Nephron progenitor cell (in vitro differentiated cells): ENCODE measurements around the gene ARHGEF4.

ENCODE experiments used
- DNase-seq: peaks from one replicate; pipeline ENCODE4 v3.0.0; 2021
- H3K27ac Mint-ChIP-seq: 2 replicates; pipeline ENCODE4 v1.8.0; 2021; ENCODE audit warnings: mild to moderate bottlenecking, moderate library complexity, mixed read lengths
- H3K27me3 Mint-ChIP-seq: 2 replicates; pipeline ENCODE4 v1.8.0; 2021; ENCODE audit warnings: mild to moderate bottlenecking, low read depth, mixed read lengths; ENCODE audit not compliant: poor library complexity
- H3K36me3 Mint-ChIP-seq: 2 replicates; pipeline ENCODE4 v1.8.0; 2021; ENCODE audit warnings: low read depth, mixed read lengths
- H3K4me1 Mint-ChIP-seq: 2 replicates; pipeline ENCODE4 v1.8.0; 2021; ENCODE audit warnings: mixed read lengths
- H3K4me3 Mint-ChIP-seq: 2 replicates; pipeline ENCODE4 v1.8.0; 2021; ENCODE audit warnings: mild to moderate bottlenecking, moderate library complexity, mixed read lengths
- H3K9me3 Mint-ChIP-seq: 2 replicates; pipeline ENCODE4 v1.8.0; 2021; ENCODE audit warnings: mild to moderate bottlenecking, moderate library complexity, mixed read lengths
- CTCF ChIP-seq: fragments of 200-600 bp; sonication (generic); IDR thresholded peaks from 2 replicates; pipeline ENCODE4 v1.5.0; 2021; ENCODE audit warnings: antibody characterized with exemption

ARHGEF4 gene

GRCh38 chr2:130836501-130837174 is at the start of gene ARHGEF4:
Gene ARHGEF4, plus strand, starts transcription at chr2:130836914. Its CDS starts 40 bp downstream, at chr2:130836954.
- peak within 1 kb of the TSS; percentile 66 for H3K4me3 Mint-ChIP-seq
- no peak for TF ChIP-seq CTCF
- peaks cover 71% of the 10 kb centered on the region for H3K27me3 Mint-ChIP-seq
- DNase-seq: peak; percentile 85
- peaks cover 33% of the 10 kb centered on the region for H3K4me1 Mint-ChIP-seq
- H3K27ac Mint-ChIP-seq: no peak within 1 kb of the TSS
- H3K9me3 Mint-ChIP-seq: no peaks in the 10 kb centered on the region
- no peaks in the 10 kb centered on the region for H3K36me3 Mint-ChIP-seq

GRCh38 chr2:130787841-130788240 is 48.9 kb upstream of the ARHGEF4 start:
- TF ChIP-seq CTCF: no peak
- Mint-ChIP-seq H3K9me3 (peaks cover 4% of the 10 kb centered on the region), H3K27ac (no peak overlapping the region), H3K4me3 (no peak overlapping the region), H3K27me3 (peaks cover 12% of the 10 kb centered on the region), H3K36me3 (no peaks in the 10 kb centered on the region), H3K4me1 (peaks cover 3% of the 10 kb centered on the region)
- DNase-seq: no peak

GRCh38 chr2:130790312-130790711 is 46.4 kb upstream of the ARHGEF4 start:
- H3K4me1 Mint-ChIP-seq: peaks cover 12% of the 10 kb centered on the region
- no peak overlapping the region for H3K4me3 Mint-ChIP-seq
- H3K36me3 Mint-ChIP-seq: no peaks in the 10 kb centered on the region
- peak overlapping the region; percentile 29 for H3K27ac Mint-ChIP-seq
- no peak for TF ChIP-seq CTCF
- no peak for DNase-seq
- peaks cover 14% of the 10 kb centered on the region for H3K27me3 Mint-ChIP-seq
- H3K9me3 Mint-ChIP-seq: no peaks in the 10 kb centered on the region

GRCh38 chr2:130790804-130791616 is 45.7 kb upstream of the ARHGEF4 start:
- Mint-ChIP-seq H3K36me3 (no peaks in the 10 kb centered on the region), H3K27ac (no peak overlapping the region), H3K9me3 (no peaks in the 10 kb centered on the region), H3K27me3 (peaks cover 14% of the 10 kb centered on the region), H3K4me3 (no peak overlapping the region), H3K4me1 (peaks cover 17% of the 10 kb centered on the region)
- no peak for TF ChIP-seq CTCF
- DNase-seq: no peak

- no peak for DNase-seq
- peaks cover 14% of the 10 kb centered on the region for H3K27me3 Mint-ChIP-seq
- H3K27ac Mint-ChIP-seq: no peak overlapping the region
- H3K4me3 Mint-ChIP-seq: no peak overlapping the region
- no peaks in the 10 kb centered on the region for H3K36me3 Mint-ChIP-seq
- TF ChIP-seq CTCF: no peak
- peaks cover 19% of the 10 kb centered on the region for H3K4me1 Mint-ChIP-seq
- no peaks in the 10 kb centered on the region for H3K9me3 Mint-ChIP-seq
These were observed 45.1 kb upstream of the ARHGEF4 start for GRCh38 chr2:130791617-130791939.
